H1 (cell line): ENCODE measurements around the gene DBX2. TPM values are rescaled to one million over a fixed set of nuclear protein-coding genes. Genes with fewer than 3 reads are reported as not detected.

Source experiments
- EP300 ChIP-seq, 2 experiments: IDR thresholded peaks; 1 replicate in 1 of 2; 2 replicates in 1 of 2; pipeline ENCODE4 v1.6.1; 2011 to 2012; ENCODE audit warnings: low read depth in 2 of 2, low read length in 2 of 2, mild to moderate bottlenecking in 2 of 2, borderline replicate concordance in 1 of 2, inconsistent platforms in 1 of 2, moderate library complexity in 1 of 2
- RNF2 ChIP-seq: fragments of 200-900, 300-1000 bp; sonication (generic); IDR thresholded peaks from 2 replicates; pipeline ENCODE4 v1.7.1; 2016; ENCODE audit warnings: borderline replicate concordance, low read depth, mild to moderate bottlenecking, antibody characterized with exemption, low read length; ENCODE audit not compliant: poor library complexity, severe bottlenecking; ENCODE audit errors: missing control alignments
- SP2 ChIP-seq: IDR thresholded peaks from 2 replicates; pipeline ENCODE4 v1.6.1; 2012; ENCODE audit warnings: mild to moderate bottlenecking, low read length, inconsistent platforms
- SRF ChIP-seq: IDR thresholded peaks from 2 replicates; pipeline ENCODE4 v1.6.1; 2011; ENCODE audit warnings: mild to moderate bottlenecking, low read depth, low read length, moderate library complexity
- TBP ChIP-seq: IDR thresholded peaks from 2 replicates; pipeline ENCODE4 v1.6.1; 2011; ENCODE audit warnings: low read depth, low read length, improper control_type of control experiment
- polyA plus RNA-seq, 7 experiments: library from polyadenylated mRNA; depleted of rRNA in 3 of 7; stranded (reverse) in 5 of 7; unstranded in 2 of 7; fragments of >200 nt in 5 of 7; fragments of 200-250 nt in 2 of 7; gene quantifications; 1 replicate in 5 of 7; 2 replicates in 1 of 7; 4 replicates in 1 of 7; pipeline versions ENCODE4 v1.2.1 to v1.2.3, GENCODE V29; 2011 to 2013; ENCODE audit warnings: missing spikeins in 2 of 7, mixed read lengths in 2 of 7
- total RNA-seq: library from RNA; stranded (reverse); fragmentation: NEBNext Ultra II Directional; extraction: Animal tissue kit (Norgen Biotek cat#: 25700); gene quantifications from 2 replicates; pipeline ENCODE4 v1.2.1, GENCODE V29; 2021

The DBX2 gene
- total and polyA plus RNA-seq, 2 of the 8 experiments (the other 6 are each of a cell fraction or from before 2014, with no cell fraction given) = 0.06 TPM; not detected in 1

DNA sequence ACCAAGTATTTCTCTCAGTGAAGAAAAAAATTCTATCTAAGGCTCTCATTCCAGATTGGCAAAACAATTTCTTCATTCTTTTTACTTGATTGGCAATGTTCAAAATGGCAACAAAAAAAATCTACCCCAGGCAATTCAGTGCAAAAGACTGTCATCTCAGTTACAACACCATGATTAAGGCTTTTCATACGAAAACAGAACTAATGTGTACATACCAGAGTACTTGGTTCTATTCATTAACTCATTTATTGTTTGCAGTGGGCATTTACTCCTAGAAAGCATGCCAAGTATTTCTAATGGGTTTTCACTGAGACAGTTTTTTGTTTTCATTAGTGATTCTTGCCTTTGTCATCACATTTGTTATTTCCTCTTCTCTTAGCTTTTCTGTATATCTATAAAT is 33.0 kb downstream of the DBX2 start (continued):
- TF ChIP-seq SRF (no peak), RNF2 (no peak), SP2 (no peak), TBP (no peak), EP300 (IDR thresholded peaks at IDR 0.05; ENCODE audit: borderline replicate concordance in 1 of 2, low read depth in 2 of 2, low read length in 2 of 2) (no peak)
